HepG2 (cell line): ENCODE measurements around the gene SPRYD4. TPM values are rescaled to one million over a fixed set of nuclear protein-coding genes. Genes with fewer than 3 reads are reported as not detected.

Experiments
- FUBP1 ChIP-seq: sonication (generic); formaldehyde crosslinking; IDR thresholded peaks from 2 replicates; pipeline ENCODE4 v1.5.1; 2020; ENCODE audit warnings: missing genetic modification reagents, mild to moderate bottlenecking, borderline replicate concordance
- GPN1 ChIP-seq: sonication (generic); formaldehyde crosslinking; IDR thresholded peaks from 2 replicates; pipeline ENCODE4 v1.5.1; 2020; ENCODE audit warnings: missing genetic modification reagents, borderline replicate concordance
- HMG20A ChIP-seq: IDR thresholded peaks from 2 replicates; pipeline ENCODE4 v1.6.1; 2016; ENCODE audit warnings: borderline replicate concordance
- HMGXB4 ChIP-seq, 2 experiments: sonication (generic) in 1 of 2; formaldehyde crosslinking in 1 of 2; IDR thresholded peaks; 2 replicates each; pipeline versions ENCODE4 v1.4.0 to v1.6.1; 2018 to 2020; ENCODE audit warnings: missing genetic modification reagents in 2 of 2, borderline replicate concordance in 1 of 2, low read depth in 1 of 2, mild to moderate bottlenecking in 1 of 2, missing biosample characterization in 1 of 2
- HOXA9 ChIP-seq: sonication (generic); formaldehyde crosslinking; IDR thresholded peaks from 2 replicates; pipeline ENCODE4 v1.8.1; 2022; ENCODE audit warnings: missing genetic modification reagents, mild to moderate bottlenecking, moderate library complexity, borderline replicate concordance
- KIAA2018 ChIP-seq: sonication (generic); formaldehyde crosslinking; IDR thresholded peaks from 2 replicates; pipeline ENCODE4 v1.5.0; 2020; ENCODE audit warnings: mild to moderate bottlenecking, missing genetic modification reagents, borderline replicate concordance
- MIXL1 ChIP-seq: IDR thresholded peaks from 2 replicates; pipeline ENCODE4 v1.6.1; 2016
- MXI1 ChIP-seq: IDR thresholded peaks from 3 replicates; pipeline ENCODE4 v1.6.1; 2012; ENCODE audit warnings: low read depth, low read length, inconsistent platforms, borderline replicate concordance
- NR1H2 ChIP-seq: sonication (generic); formaldehyde crosslinking; IDR thresholded peaks from 2 replicates; pipeline ENCODE4 v1.8.1; 2022; ENCODE audit warnings: low read depth, missing genetic modification reagents, borderline replicate concordance
- ZNF160 ChIP-seq: sonication (generic); formaldehyde crosslinking; IDR thresholded peaks from 2 replicates; pipeline ENCODE4 v1.8.0; 2022; ENCODE audit warnings: mild to moderate bottlenecking, inconsistent platforms, missing genetic modification reagents
- ZNF20 ChIP-seq: sonication (generic); formaldehyde crosslinking; IDR thresholded peaks from 2 replicates; pipeline ENCODE4 v1.4.0; 2020; ENCODE audit warnings: mild to moderate bottlenecking, moderate library complexity, missing genetic modification reagents
- ZNF329 ChIP-seq: sonication (generic); formaldehyde crosslinking; IDR thresholded peaks from 2 replicates; pipeline ENCODE4 v1.9.0; 2021; ENCODE audit warnings: low read depth, mild to moderate bottlenecking, missing genetic modification reagents
- ZNF335 ChIP-seq: sonication (generic); formaldehyde crosslinking; IDR thresholded peaks from 2 replicates; pipeline ENCODE4 v1.4.0; 2020; ENCODE audit warnings: missing genetic modification reagents
- ZNF343 ChIP-seq: sonication (generic); formaldehyde crosslinking; IDR thresholded peaks from 2 replicates; pipeline ENCODE4 v1.4.0; 2020; ENCODE audit warnings: mild to moderate bottlenecking, missing genetic modification reagents
- ZNF460 ChIP-seq: sonication (generic); formaldehyde crosslinking; IDR thresholded peaks from 2 replicates; pipeline ENCODE4 v1.5.1; 2020; ENCODE audit warnings: missing genetic modification reagents, mild to moderate bottlenecking, borderline replicate concordance
- ZNF768 ChIP-seq: sonication (generic); formaldehyde crosslinking; IDR thresholded peaks from 2 replicates; pipeline ENCODE4 v1.4.0; 2020; ENCODE audit warnings: missing genetic modification reagents
- polyA plus RNA-seq, 8 experiments: library from polyadenylated mRNA; depleted of rRNA in 3 of 8; stranded (reverse) in 7 of 8; unstranded in 1 of 8; fragments of >200 nt; fragmentation: Illumina TruSeq in 4 of 8; extraction: Trizol in 4 of 8; gene quantifications; 2 replicates each; pipeline versions ENCODE4 v1.2.1 to v1.2.3, GENCODE V29; 2011 to 2016; ENCODE audit warnings: low read depth in 4 of 8, missing spikeins in 1 of 8, mixed read lengths in 1 of 8; ENCODE audit not compliant: insufficient read depth in 1 of 8
- total RNA-seq, 5 experiments: library from RNA; depleted of rRNA; stranded (reverse); fragments of >200 nt; fragmentation: Illumina TruSeq; extraction: Trizol; gene quantifications; 2 replicates each; pipeline ENCODE4 v1.2.3, GENCODE V29; 2016; ENCODE audit warnings: low read depth in 1 of 5

SPRYD4 gene
- total and polyA plus RNA-seq, 2 of the 13 experiments (the other 11 are each of a cell fraction or from before 2014, with no cell fraction given) = 3.9 to 4.5 TPM

- peak; percentile 75 for TF ChIP-seq MIXL1 (CRISPR knock-in tag)
- 0 out of 2 replicates have a peak, but pooled peaks have one; percentile 57 for TF ChIP-seq HOXA9 (CRISPR knock-in tag)
- no peak for TF ChIP-seq GPN1 (CRISPR knock-in tag)
- no peak for TF ChIP-seq ZNF329 (CRISPR knock-in tag)
- no peak for TF ChIP-seq NR1H2
- TF ChIP-seq ZNF335 = peak; percentile 94
- TF ChIP-seq MXI1 = peak; percentile 99
- TF ChIP-seq HMG20A (CRISPR knock-in tag) = no peak
- no peak for TF ChIP-seq ZNF160 (CRISPR knock-in tag)
- TF ChIP-seq KIAA2018 (CRISPR knock-in tag) = 0 out of 2 replicates have a peak, but pooled peaks have one; percentile 31
- no peak for TF ChIP-seq ZNF20 (CRISPR knock-in tag)
- TF ChIP-seq ZNF343 = peak; percentile 43; the same call in 1 of the 2 replicates
- TF ChIP-seq ZNF460 (CRISPR knock-in tag) = no peak
- no peak for TF ChIP-seq FUBP1
- TF ChIP-seq HMGXB4 (CRISPR knock-in tag; IDR thresholded peaks at IDR 0.05; ENCODE audit: borderline replicate concordance in 1 of 2, low read depth in 1 of 2) = peak; percentile 95 to 97
- TF ChIP-seq ZNF768 (CRISPR knock-in tag) = peak; percentile 51; the same call in 1 of the 2 replicates
Observed at GRCh38 chr12:56468216-56469006, at the start of gene SPRYD4 (continued).
